DMS153 treated with DMSO at 0.1 percent for 48 hours (cell line): ENCODE measurements around the gene CACNA1E.
A peak's percentile ranks its signal among the peaks of the same experiment; 100 is the strongest.
"Not testable (repeated sequence)": the region's sequence is repeated elsewhere in the genome, so short reads cannot be mapped to it uniquely, and the experiment has no call there.

ENCODE experiments used
- DNase-seq: peaks from one replicate; lab custom pipeline; 2025; ENCODE audit not compliant: unreplicated experiment; lab: John Stamatoyannopoulos, UW

CACNA1E gene

DNA sequence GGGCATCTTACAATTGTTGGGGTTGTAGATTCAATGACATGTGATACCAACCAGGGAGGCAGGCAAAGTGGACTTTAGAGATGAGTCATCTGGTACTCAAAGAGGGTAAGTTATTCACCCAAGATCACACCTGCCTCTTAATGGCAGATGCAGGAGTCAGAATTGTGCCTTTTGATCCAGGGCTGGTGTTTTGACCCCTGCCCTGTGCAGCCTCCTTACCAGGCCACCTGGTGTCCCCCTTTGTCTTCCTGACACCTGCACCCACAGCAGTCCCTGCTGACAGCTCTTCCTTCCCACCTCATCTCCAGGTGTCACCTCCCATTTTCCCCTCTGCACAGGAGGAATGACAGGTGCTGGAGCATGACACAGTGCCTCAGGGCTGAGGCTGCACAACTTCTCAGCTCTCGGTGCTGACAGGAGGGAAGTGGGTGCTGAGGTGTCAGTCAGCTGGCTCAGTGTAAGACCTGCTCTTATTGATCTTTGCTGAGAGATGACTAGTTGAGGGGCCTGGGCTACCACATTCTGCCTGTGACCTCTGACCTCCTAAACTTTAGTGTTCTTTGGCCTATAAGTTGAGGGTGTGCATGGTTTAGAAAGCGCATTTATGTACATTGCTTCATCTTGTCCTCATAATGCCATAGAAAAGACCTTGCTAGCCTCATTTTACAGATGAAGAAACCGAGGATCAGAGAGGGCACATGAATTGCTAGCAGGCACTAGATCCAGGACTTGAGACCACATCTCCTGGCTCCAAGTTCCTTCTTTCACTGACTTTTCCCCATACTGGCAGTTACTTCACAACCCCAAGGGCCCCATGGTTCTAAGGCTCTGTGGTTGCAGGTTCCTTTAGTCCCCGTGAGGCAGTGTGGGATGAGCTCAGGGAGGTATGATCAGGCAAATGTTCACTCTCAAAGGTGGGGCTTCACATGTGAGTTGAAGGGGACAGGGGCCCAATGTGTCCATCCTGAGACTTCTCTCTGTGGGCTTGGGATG lies 31.3 kb downstream of the CACNA1E start:
- DNase-seq, result peak; percentile 57

DNA sequence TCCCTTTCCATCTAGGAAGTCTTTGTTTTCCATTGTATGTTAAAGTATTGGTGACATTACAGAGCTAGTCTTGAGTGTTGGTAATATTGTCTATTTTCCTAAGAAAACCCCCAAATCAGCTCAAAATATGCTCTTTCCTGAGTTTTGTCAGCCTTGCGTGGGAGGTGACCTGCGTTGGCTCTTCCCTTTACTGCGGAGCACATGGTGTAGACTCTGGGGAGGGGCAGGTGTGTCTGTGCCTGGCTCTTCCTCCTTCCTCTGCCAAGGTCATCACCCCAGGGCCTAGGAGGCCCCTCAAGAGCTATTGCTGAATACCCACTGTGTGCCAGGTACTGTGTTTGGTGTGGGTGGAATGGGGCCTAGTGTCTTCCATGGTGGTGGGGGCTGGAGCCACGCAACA lies 33.4 kb downstream of the CACNA1E start:
- no peak for DNase-seq

DNA sequence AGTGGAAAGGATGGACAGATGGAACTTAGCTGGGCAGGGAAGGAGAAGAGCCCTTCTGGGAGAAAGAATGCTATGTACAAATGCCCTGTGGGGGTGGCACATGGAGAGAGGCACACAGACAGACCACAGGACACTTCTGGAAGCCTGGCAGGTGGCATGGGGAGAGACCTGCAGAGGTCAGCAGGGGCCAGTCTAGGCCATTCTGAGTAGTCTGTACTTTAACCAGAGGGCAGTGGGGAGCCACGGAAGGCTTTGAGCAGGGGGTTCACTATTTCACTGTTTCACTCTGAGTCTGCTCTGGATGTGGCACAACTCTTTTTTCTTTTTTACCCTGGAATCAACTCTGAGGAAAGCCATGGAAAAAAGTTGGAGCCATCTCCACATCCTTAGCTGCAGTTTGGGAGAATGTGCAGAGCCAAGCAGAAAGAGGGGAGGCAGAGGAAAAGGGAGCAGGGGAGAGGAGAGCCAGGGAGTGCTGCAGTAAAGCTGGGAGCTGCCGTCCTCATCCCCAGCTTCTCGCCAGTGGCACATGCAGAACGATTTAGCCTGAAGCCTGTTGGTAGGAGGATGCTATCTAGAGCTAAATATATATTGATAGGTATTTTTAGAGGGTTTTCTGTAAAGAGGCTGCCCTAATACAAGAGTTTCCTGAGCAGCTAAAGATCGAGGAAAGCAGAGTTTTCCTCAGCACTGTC lies 34.0 kb downstream of the CACNA1E start:
- no peak for DNase-seq

DNA sequence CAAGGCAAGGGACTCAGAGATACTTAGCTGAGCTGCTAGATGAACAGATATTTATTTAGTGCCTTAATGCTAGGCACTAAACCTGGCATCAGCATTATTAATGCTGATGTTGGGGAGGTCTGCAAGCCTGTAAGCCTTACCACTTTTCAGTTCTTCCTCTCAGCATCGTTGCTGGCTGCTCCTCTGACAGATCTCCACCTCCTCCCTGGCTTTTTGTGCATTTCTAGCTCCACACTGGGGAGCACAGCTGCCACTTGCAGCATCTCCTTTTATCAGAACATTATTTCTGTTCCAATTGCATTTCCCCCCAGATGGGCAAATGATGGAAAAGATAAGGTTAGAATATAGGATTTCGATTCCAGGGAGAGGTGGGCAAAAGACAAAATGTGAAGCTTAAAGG lies 34.8 kb downstream of the CACNA1E start:
- no peak for DNase-seq

DNA sequence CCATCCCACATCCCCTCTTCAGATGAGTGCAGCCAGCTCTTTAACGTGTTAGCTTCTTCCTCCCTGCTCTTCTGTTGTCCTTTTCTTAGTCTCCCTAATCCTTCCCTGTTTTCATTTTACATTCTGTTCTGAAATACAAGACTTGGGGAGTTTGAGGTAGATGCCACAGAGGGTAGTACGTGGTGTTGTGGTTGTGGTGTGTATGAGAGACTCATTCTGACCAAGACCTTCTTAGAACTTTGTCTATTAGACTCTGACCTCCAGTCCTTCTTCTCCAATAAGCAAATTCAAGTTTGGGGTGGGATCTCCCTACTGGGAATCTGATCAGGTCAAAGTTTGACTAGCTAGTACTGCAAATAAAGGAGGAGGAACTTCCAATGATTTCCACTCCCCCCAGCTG lies 39.5 kb downstream of the CACNA1E start:
- no peak for DNase-seq

DNA sequence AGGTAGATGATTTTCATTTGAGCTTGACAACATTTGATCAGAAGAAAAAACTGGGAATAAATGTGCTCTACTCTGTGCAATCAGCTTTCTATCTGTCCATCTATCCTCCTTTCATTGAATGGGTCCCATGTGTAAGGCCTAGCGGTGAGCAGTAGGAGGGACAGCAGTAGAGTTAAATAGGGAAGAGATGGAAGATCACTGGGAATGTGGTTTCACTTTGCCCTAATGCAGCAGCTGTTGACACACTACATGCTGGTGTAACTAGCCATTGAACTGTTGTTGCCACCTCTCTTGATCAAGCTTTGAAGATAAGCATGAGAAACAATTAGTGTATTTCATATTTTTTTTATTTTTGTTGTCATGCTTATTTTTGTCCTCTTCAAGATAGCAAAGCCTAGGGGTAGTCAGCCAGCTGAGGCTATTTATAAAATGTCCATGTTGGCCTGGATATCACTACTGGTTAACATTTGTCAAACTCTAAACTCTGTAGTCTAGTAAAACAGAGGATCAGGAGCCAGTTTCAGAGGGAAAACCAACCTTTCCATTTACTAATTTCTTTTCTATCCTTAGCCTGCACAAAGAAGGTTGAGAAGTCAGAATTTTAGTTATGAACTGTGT lies 41.9 kb downstream of the CACNA1E start:
- no peak for DNase-seq

DNA sequence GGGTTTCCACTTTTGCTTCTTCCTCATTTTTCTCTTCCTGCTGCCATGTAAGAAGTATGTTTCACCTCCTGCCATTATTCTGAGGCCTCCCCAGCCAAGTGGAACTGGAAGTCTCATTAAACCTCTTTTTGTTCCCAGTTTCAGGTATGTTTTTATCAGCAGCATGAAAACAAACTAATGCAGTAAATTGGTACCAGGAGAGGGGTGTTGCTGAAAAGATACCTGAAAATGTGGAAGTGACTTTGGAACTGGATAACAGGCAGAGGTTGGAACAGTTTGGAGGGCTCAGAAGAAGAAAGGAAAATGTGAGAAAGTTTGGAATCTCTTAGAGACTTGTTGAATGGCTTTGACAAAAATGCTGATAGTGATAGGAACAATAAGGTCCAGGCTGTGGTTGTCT lies 44.9 kb downstream of the CACNA1E start:
- DNase-seq, result not testable (repeated sequence)

DNA sequence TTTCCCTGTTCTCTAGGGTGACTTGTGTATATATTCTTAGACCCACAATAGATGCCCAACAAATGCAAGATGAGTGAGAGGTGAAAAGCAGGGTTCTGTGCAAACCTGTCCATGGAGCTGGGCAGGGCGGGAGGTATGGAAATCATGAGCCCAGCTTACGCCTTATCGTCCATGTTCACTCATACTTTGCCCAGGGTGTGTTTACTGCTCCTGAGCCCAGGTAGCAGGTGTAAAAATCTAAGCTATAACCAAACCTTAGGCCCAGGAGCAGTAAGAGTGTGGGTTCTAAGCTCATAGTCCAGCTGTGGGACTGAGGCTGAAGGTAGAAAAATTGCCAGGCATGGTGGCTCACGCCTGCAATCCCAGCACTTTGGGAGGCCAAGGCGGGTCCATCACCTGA lies 48.1 kb downstream of the CACNA1E start:
- DNase-seq, result no peak

DNA sequence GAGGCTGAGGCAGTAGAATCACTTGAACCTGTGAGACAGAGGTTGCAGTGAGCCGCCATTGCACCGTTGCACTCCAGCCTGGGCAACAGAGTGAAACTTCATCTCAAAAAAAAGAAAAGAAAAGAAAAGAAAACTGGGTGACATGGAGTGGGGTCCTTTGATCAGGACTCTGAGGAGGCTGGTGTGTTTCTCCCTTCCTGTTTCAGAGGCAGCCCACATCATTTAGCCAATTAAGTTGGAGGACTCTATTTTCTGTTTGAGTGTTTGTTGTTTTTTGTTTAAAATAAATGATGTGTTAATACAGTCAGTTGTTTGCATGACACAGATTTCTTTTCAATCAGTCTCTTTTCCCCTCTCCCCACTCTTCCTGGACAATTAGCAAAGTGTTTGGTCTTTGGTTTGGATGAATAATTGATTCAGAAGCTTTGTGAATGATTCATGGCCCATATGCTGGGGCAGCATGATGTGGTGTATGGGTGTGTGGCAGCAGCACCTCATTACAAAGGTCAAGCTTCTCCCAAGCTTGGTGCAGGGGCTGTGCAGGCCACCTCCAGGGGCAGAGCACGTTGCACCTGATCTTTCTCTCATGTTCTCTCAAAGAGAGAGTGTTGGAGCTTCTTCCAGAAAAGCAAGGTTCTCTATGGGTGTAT lies 48.8 kb downstream of the CACNA1E start:
- DNase-seq, result no peak

DNA sequence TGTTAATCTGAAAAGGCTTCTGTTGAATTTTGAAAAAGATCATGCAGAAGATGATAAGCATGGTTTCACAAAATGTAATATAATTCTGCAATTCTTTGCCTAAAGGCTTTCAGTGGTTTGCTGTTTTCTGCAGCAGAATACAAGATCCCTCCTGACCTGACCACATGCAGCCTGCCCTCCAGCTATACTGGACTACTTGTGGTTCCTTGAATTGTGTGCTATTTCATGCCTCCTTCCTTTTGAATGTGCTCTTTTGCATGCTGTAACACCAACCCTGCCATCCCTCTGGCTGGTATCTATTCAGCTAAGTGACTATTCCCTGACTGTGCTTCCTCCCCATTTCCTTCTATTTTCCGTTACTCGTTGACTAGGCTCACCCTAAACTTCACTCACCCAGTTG lies 55.5 kb downstream of the CACNA1E start:
- no peak for DNase-seq

DNA sequence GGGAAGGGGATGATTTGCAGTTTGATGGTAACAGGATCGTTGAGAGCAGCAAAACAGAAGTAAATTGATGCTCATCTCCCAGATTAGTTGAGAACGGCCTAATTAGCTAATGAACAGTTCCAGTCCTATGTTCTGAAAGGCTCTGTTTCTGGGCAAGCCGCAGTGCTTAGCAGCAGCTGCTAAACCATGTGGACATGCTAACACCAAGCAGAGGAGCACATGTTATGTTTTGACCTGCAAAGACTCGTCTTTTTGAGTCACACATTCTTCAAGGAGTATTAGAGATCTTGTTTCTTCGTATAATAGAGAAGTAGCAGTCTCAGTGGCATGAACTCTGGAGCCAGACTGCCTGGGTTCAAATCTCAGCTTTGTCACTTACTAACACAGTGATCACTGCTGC lies 58.1 kb downstream of the CACNA1E start:
- no peak for DNase-seq

DNA sequence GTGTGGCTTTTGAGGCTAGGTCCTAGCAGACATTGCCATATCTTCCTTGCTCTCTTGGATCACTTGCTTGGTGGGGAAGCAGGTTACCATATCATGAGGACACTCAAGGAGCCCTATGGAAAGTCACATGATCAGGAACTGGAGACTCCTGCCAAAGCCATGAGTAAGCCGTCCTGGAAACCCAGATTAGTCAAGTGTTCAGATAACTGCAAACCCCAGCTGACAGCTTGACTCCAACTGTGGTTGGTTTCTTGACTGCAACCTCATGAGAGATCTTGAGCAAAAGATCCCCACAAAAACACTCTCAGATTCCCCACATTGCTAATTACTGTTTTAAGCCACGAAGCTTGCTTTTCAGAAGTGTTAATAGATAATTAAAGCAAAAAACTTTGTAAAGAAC lies 58.6 kb downstream of the CACNA1E start:
- no peak for DNase-seq

DNA sequence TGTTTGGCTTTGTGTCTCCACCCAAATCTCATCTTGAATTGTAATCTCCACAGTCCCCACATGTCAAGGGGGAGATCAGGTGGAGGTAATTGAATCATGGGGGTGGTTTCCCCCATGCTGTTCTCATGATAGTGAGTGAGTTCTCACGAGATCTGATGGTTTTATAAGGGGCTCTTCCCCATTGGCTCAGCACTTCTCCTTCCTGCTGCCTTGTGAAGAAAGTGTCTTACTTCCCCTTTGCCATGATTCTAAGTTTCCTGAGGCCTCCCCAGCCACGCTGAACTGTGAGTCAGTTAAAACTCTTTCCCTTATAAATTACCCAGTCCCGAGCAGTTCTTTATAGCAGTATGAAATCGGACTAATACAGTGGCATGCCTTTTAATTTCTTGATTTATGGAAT lies 59.1 kb downstream of the CACNA1E start:
- DNase-seq, result not testable (repeated sequence)

DNA sequence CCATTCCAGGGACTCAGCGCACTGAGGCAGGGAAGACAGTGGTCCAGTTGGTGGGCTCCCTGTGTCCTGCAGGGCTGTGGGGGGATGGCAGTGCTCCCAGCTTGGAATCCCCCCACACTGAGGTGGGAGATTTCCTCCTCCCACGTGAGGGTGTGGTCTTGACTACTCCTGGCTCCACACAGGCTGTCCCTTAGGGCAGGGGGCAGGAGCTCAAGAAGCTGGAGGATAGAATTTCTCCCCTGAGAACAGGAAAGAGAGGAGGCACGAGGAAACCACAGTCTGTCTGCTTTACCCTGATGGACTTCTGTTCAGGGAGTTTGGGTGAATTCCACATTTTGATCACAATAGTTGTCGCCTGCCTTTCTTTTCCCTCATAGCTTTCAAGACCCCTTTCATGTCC lies 62.1 kb downstream of the CACNA1E start:
- no peak for DNase-seq

DNA sequence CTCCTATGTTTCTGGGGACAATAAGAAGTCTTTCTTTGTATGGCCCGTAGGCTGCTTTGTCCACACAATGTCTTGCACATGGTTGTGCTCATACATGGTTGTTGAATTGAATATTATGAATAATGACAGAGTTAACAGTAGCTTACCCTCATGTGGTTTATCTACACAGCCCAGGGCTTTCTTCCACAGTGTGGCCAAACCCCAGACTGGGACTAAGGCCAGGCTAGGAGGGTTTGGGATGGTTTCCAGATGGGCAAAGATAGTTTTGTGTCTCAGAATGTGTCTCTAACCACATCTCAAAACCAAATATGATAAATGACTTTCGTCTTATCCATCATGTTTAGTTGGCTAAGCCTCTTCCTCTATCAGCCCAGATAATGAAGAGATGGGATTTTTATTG lies 65.2 kb downstream of the CACNA1E start:
- DNase-seq, result no peak

DNA sequence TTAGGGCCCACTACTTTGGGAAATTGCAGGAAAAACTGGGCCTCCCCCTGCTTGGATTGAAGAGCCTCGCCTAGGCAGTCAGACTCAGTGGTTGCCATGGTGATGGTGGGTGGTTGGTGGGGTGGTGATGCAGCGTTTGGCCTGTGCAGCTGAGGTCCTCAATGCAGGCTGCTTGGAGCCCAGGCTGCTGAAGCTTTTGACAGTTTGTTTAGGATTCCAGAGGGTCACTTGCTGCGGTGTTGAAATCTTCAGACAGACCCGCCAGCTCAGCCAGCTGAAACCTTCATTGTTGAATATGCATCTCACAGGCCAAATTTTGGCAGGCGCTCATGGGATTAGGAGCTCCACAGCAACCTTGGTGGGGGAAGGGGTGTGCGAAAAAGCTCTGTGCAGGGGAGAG lies 67.9 kb downstream of the CACNA1E start:
- no peak for DNase-seq

DNA sequence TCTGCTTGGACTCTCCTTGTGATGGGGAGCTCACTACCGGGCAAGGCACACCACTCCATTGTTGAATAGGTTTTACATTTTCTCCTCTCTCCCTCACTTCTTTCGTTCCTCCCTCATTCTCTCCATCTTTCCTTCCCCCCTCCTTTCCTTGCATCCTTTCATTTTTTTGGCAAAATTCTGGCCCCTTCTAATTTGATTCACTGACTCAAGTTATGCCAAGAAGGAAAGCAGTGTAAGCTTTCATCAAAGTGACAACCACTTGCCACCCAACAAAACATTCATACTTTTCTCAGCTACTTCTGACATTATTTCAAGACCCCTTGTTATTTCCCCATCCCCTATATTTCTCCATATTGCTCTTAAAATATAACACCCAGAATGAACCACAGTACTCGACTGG lies 68.4 kb downstream of the CACNA1E start:
- DNase-seq, result no peak

DNA sequence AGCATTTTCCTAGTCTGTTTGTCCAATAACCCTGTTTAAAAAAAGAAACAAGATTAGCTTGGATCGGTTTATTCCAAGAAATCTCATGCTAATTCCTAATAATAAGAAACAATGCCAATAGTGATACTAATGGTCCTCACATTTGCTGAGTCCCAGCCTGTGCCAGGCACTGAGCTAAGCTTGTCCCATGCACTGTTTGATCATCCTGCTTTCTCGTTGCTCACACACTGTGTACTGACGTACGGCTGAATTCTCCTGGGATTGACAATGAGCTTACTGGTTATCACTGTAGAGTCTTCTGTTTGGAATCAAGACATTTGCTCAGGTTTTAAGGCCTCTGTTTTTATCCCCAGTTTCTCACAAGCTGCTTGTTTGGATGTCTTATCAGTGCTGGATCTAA lies 71.1 kb downstream of the CACNA1E start:
- DNase-seq, result no peak

DNA sequence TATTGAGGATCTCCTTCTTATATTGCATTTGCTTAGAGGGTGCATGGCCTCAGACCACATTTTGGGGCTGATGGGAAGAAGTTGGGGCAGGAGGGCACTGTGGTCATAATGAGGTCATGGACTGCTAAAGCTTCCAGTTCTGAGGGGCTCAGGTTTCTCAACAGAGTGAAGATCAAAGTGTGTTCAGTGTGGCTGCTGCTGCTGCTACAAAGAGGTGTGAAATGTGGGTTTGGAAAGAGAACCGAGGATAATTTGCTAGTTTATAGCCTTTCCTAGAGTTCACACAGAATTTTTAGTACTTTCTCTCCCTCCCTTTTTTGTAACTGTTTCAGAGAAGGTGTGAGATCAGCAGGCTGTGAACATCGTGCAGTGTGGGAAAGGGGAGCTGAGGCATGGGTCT lies 73.3 kb downstream of the CACNA1E start:
- no peak for DNase-seq

DNA sequence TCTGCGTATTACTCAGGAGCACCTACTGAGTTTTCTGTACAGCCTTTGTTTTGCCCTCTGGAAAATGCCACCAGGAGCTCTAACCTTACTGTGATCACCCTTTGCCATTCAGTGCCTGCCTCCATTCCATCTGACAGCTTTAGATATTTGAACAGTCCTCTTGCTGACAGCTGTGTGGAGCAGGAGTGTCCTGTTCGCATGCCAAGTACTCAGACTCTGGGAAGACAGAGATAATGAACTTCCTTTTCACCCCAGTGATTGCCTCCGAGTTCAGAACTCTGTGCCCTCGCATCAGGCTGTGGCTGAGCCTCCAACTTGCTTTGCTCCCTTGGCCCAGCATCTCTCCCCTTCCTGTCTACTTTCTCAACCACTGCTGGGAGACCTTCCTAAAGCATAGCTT lies 74.0 kb downstream of the CACNA1E start:
- no peak for DNase-seq

DNA sequence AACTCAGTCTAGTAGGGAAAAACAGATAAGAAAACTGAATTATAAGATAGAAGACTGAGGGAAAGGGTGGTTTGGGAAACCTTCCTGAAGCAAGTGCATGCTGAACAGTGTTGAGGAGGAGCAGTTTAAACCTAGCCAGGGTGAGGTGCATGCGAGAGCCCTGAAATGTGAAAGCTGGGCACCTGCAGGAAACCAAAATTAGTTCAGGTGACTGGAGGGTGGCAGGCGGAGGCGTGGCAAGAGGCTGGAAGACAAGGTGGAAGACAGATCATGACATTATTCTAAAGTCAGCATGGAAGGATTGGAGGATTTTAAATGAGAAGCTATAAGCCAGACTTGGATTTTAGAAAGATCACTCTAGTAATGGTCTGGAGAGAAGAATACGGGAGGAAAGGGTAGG lies 75.1 kb downstream of the CACNA1E start:
- no peak for DNase-seq
